T-helper 2 cell treated with Interferon-gamma antibody and Interleukin-4, amounts not matched to agents 100 ng/mL and 5 ng/mL, for 36 hours (primary cell): ENCODE data around the gene TMEM92. TPM values are rescaled to one million over a fixed set of nuclear protein-coding genes. Genes with fewer than 3 reads are reported as not detected.

Source experiments
- intact Hi-C: fragments of 100-400 bp; cut with micrococcal nuclease; formaldehyde crosslinking; loops from one replicate; pipeline ENCODE4 v1.15.1; 2023
- total RNA-seq: library from RNA; stranded (reverse); gene quantifications from 2 replicates; pipeline ENCODE4 v1.2.3, GENCODE V29; 2022

The TMEM92 gene
- total RNA-seq, 1 donor from 2014 or later, result 0.59 TPM

DNA sequence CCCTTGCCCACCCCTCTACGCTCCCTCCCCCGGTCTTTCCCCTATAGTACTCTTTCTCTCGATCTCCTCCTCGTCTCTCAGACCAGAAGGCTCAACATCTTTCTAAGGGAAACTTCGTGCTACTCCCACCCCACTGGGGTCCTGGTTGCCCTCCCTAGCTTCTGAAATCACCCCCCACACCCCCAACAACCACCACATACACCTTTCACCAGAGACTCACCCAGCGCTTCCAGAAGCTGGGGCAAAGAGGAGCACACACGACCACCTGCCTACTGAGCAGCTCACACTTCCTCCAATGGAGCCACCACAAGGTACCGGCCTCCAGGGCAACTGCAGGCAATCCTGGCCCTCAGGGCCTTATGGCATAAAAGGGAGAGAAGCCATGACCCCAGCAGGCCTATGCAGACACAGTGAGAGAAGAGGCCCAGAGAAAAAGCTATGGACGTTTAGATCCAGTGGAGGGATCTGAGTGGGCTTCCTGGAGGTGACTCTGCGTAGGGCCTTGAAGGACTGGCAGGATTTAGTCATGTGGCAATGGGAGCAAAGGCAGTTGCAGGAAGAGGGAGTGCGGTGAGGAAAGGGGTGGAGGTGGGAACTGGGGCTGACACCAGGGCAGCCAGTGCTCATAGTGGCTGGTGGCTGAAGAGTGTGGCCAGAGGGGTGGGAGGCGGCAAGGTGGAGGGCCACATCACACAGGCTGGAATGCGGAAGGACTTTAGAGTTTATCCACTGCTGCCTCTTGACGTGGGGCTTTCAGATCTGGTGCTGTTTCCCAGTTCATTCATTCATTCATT, 12.1 kb upstream of the TMEM92 start:
- intact Hi-C loops, result no loop called here

DNA sequence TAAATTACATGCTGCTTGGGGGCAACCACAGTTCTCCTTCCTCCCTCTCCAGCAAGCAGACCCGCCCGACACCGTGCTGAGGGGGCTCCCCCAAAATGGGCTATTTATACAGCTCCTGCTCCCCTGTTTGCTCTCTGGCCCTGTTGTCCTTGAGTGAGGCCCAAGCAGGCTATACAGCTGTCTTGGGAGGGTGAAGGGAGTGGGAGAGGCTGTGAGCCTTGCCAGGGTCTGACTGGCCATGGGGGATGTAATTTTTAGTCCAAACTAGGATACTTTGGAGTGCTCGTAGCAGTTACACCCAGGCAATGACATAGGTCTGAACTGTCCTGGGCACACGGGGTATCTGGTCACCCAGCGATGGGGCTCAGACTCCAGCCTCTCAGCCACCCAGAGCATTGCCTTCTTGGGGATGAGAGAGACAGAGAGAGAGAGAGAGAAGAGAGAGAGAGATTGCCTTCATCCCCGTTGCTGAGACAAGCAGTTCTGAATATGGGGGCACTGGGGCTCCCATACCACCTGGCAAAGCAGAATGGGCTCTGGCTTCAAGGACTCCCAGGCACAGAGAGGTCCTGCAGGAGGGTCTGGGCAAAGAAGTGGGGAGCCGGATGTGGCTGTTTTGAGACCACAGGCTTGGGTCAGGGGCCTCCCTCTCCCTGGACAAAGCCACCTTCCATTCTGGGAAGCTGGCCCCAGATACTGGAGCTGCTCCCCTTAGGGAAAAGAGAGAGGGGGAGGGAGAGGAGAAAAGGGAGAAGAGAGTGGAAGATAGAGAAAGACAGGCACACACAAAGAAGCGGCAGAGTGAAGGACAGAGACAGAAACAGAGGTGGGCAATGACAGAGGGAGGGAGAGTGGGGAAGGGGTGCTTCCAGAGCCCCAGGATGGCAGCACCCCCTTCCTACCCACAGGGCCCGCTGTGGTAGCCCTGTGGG, 10.7 kb upstream of the TMEM92 start:
- intact Hi-C loops, result no loop called here

DNA sequence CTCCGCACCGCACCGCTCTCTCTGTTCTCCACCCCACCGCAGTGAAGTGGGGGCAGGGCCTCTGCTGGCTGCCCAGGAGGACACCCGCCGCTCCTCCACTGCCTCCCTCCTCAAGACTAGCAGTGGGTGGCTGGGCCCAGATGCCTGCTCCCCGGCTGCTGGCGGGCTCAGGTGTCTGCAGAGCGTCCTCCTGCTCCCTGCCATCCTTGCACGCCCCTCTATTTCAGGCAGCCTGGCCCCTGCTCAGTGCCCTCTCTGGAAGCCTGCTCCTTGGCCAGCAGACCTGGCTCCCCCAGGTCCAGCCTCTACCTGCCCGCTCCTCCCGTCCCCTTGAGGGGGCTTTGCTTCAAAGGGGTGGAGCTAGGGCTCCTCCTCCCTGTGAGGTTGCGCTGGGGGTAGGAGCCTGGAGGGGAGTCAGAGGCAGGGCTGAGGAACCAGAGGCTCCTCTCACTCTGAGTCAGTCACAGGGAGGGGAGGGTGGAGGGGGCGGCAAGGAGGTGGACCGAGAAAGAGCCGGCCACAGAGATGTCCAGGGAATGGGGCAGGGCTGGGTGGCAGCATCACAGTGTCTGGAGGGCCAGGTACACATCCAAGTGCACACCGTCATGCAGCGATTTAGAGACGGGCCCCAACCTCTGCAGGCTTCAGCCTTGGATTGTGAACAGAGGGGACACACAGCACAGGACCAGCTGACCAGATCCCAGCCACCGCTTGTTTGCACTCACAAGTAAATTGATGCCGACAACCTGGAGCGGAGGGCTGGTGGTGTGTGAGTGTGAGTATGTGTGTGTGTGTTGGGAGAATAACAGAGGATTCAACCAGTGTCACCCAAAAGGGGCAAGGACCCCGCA, 9.8 kb upstream of the TMEM92 start:
- intact Hi-C loops, result no loop called here

DNA sequence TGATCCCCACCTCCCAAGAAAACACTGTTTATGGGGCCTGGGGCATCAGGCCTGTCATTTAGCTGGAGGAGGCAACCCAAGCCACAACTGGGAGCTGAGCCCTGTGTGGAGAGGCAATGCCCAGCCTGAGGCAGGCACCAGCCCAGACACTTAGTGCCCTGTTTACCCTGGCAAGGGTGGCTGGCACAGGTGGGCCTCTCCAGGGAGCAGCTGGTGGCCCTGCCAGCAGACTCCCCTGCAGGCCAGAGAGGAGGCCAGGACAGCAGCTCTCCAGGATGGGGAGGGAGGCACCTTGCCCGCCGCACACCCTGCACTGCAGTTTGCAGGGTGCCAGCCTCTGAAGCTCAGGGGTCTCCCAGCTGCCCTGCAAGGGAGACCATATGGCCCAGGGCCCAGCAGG, 9.1 kb upstream of the TMEM92 start:
- intact Hi-C loops, result no loop called here

DNA sequence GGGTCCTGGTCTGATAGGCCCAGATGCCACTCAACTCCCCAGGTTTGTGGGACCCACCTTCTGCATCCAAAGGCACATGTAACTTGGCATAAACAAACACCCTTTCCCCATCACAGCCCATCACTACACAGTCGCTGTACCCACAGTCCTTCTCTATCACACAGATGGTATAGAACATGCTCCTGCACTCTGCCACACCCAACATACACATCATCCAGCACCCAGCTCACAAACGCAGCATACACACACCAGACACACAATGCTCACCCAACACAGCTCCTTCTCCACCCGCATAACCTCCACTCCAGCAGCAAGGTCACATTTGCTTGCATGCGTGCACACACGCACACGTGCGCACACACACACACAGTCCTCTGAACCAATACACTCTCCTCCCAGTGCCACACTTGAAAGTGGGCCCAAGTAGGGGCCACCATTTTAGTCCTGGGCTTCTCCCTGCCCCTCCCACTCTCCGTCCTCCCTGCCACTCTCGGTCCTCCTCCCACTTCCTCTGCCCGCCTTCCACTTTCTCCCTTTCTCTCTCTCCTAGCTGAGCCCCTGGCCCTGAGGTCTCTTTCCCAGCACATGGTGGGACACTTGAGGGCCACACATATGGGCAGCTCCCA, 8.5 kb upstream of the TMEM92 start:
- intact Hi-C loops, result no loop called here

DNA sequence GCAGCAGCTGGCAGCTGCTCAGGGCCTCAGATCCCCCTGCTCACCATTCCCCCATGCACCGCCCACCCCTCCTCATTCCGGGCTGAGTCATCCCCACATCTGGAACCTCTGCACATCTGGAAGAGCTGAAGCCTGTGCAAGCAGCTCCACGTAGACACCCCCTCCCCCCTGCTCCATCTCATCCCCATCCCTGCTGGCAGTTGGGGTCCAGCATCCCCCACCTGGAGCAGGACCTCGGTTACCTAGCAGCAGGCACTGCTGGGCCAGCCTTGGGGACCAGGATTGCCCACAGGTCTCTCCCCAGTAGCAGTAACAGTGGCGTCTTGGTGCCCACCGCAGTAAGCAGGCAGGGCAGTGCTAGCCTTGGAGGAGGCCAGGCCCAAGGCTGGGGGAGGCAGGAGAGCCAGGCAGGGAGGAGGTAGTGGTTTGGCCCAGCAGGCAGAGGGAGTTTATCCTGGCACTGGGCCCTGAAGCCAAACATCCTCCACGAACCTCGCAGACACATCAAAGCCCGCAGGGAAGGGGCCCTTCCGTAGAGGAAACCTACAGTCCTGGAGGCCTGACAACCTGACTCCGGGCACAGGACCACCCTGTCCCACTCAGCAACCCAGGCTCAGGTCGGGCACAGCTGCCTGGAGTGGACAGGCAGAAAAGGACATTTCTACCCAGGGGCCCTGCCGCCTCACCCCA, 7.7 kb upstream of the TMEM92 start:
- intact Hi-C loops, result no loop called here

DNA sequence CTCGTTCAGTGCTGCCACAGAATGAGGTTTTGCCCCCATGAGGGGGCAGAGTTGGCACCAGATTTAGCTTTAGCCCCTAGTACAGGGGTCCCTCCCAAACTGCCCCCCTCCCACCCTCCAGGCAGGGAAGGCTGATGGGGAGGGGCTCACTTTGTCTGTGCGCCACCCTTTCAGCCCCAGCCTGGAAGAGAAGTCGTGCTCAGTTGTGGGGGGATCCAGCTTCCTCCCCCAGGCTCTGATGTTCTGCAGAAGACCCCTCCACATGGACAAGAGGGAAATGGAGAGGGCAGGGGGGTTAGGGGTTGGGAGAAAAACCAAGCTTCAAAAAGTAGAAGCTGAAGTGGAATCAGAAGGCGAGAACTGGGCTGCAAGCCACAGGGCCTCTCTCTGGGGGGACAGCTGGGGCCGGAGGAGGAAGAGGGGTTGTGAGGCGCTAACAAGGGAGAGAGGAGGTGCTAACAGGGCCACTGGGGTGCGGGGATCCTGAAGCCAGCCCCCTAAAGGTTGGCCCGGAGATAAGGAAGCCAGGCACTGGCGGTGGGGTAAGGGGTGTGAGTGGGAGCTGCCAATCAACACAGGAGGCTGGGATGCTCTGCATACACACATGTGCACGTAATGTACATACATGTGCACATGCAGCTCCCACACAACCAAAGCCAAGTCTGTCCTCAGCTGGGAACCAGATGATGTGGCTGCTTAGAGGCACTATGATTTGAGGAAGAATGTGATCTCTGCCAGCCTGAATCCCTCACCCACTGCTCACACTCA, 7.0 kb upstream of the TMEM92 start:
- intact Hi-C loops, result no loop called here

DNA sequence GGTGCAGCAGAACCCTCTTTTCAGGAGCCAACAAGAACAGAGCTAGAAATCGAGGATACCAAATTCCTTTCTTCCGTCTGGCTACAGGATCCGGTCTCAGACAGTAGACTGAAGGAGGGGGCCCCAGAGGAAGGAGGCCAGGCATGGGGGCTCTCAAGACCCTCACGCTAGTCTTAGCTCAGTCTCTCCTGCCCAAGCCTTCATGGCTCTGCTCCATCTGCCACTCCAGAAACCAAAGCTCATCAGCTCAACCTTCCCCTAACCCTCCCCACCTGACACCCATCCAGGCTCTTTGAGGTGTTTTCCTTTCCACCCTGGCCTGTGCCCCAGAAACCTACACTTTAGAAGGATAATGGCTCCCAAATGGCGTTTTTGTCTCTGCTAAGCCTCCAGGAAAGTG, 6.2 kb upstream of the TMEM92 start:
- intact Hi-C loops, result no loop called here

DNA sequence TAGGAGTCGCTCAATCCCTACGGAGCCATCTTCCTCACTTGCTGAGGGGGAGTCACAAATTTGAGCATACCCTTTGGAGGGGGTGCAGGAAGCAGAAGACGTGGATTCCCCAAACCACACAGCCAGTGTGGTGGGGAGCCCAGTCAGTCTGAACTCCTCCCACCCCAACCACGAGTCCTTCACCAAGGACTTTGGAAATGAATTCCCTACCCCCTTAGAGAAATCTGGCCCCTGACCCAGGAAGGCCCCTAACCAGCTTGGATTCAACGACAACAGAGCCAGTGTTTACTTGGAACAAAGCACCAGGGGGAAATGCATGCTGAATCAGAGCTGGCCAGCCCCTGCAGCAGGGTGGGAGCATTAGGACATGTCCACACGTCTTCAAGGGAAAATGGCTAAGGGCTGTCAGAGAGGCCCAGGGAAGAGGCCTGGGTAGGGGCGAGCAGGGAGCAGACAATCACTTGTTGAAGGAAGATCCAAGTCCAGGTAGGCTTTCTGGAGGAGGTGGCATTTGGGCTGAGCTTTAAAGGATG, 5.5 kb upstream of the TMEM92 start:
- intact Hi-C loops, result no loop called here

DNA sequence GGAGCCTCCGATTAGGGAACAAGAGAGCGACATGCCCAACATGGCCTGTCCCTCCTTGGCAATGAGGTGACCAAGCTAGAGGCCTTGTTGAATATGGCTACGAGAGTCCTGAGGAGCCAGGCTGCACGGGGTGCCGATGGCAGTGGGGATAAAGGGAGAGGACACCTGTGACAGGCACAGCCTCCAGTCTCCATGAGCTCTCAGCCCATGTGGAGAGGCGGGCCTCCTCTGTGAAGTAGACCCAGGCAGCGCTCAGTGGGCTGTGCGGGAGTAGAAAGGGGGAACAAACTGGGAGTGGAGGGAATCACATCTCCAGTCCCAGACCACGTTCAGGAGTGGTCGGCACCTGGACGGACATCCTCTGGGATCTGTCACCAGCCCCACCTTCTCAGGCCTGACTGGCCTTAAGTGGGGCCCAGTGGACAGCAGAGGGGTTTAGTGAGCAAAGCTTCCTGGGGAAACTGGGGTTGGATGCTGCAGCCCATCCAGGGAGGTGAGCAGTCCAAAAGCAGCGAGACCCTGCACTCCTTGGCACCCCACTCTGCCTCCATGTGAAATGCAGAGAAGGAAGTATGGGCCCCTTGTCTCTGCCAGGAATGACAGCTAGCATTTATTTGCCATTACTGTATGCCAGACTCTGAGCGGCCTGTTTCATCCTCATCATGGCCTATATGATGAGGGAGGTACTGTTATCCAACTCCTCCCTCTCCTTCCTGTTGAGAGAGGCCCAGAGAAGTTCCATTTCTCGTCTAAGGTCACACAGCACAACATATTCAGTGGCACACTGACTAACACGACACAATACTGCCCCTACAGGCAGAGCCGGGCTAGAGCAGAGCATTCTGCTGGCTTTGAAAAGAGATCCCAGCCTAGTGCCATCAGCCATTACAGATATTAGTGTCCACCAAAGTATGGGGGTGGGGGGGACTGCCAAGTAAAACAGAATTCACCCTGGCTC, 4.5 kb upstream of the TMEM92 start:
- intact Hi-C loops, result loop anchor here (1.0 to 10.0 kb wide), 2 partner anchors 69 to 155 kb away; no protein-coding TSS in a partner anchor

DNA sequence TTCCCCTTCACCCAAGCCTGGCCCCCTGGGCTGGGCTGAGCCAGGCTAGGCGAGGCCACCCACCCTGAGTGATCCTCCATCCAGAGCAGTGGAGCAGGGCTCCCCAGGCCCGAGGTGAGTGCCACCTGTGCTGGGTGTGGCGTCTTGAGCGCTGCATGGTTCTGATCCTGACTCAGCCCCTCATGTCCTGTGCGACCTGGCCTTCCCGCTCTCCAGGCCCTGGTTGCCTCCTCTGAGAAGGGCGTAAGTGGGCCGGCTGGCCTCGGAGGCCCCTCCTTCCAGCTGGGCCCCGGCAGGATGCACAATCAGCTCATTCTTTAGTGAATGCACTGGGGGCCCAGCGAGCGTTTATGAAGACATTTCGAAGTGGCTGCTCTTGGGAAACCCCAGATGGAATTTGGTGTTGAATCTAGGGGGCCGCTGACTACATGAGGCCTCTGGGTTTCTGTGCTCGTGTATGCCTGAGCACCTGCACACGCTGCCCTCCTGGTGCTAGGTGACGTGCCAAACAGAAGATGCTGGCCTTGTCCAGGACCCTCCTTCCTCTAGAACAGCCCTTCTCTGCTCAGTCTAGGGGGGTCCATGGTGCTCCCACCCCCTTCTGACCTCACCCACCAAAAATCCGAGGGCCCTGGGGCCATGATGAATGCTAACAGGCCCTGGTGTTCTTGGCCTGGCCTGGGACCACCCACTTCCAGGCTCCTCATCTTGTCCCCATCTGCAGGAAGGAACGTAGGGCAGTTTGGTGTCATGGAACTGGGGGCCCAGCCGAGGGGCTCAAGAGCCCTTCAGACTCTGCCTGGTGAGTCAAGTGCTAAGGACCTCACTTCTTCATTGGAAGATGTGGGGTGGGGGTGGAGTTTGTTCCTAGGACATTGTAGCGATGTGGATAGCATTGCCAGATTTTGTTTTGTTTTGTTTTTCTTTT, 3.6 kb upstream of the TMEM92 start:
- intact Hi-C loops, result loop anchor here (1.0 to 10.0 kb wide), 2 partner anchors 70 to 156 kb away; no protein-coding TSS in a partner anchor

DNA sequence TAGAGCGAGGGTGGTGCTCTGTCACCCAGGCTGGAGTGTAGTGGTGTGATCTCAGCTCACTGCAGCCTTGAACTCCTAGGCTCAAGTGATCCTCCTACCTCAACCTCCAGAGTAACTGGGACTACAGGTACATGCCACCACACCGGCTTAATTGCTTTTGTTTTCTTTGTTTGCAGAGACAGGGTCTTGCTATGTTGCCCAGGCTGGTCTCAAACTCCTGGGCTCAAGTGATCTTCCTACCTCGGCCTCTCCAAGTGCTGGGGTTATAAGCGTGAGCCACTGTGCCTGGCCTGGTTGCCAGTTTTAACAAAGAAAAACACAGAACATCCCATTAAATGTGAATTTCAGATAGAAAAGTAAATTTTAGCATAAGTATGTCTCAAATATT, 2.9 kb upstream of the TMEM92 start:
- intact Hi-C loops, result loop anchor here (10.0 kb wide), 1 partner anchor 157 kb away; no protein-coding TSS in a partner anchor

DNA sequence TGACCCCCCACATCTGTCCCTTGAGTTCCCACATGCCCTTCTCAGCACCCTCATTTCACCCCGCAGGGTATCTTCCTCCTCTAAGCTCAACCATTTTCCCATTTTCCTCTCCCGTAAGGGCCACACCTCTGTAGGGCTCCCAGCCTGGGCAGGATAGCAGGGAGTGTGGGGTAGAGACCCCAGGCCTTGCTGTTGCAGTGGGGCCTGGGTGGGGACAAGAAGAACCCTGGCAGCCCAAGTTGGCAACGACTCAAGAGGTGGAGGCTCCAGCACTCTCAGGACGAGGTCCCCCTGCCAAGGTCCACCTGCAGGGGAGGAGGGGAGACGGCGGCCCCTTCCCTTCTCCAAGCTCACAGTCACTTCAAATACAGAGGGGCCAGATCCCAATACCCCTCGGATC, 2.0 kb upstream of the TMEM92 start:
- intact Hi-C loops, result loop anchor here (10.0 kb wide), 1 partner anchor 157 kb away; no protein-coding TSS in a partner anchor

DNA sequence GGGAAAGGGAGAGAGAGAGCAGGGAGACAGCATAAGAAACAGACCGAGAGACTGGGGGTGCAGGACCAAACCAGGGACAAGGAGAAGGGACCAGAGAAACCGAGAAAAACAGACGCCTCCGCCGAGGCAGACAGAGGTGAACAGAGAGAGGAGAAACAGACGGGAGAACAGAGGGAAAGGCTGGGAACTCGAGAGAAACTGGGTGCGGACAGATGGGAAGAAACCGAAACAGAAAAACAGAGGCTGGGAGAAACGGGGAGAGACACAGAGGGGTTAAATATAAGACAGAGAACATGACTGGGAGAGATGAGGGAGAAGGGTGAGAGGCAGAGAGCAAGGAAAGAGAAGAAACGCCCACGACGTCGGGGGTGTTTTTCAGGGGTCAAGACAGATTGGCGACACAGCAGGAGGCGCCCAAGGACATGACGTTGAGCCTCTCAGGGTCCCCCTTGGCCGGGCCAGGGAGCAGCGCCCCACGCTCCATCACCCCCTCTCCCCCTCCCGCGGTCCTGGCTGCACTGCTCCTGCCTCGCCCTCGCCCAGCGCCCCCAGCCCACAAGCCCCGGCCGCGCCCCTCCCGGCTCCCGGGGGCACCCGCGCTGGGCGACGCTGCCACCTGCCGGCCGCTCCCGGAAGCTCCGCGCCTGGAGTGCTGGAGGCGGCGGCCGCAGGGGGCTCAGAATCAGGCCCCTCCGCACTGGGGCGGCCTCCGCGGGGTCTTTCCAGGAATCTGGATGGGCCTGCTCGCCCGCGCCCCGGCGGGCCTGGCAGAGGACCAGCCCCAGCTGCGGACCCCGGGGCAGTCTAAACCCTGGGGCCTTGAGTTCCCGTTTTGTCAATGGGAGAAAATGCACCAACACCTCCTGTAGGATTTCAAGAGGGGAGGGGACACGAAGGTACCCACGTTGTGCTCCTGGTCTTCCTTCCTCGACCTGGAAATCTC, 1.3 kb upstream of the TMEM92 start:
- intact Hi-C loops, result loop anchor here (1.0 to 10.0 kb wide), 3 partner anchors 24 to 158 kb away; no protein-coding TSS in a partner anchor

DNA sequence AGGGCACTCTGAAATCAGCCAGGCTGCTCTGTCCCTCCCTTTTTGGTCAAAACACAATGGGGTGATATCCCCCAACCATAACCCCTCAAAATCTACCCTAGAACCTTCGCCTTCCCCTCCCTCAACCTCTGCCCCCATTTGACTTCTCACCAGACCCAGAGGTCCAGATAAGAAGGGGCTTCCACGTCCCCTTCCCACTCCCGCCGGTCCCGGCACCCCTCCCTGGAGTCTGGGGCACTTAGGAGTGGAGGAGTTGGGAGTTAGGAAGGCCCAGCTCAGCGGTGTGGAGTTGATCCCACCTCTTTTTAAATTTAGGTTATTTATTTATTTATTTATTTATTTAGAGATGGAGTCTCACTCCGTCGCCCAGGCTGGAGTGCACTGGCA, 619 bp upstream of the TMEM92 start:
- intact Hi-C loops, result loop anchor here (1.0 to 10.0 kb wide), 3 partner anchors 24 to 159 kb away; no protein-coding TSS in a partner anchor

DNA sequence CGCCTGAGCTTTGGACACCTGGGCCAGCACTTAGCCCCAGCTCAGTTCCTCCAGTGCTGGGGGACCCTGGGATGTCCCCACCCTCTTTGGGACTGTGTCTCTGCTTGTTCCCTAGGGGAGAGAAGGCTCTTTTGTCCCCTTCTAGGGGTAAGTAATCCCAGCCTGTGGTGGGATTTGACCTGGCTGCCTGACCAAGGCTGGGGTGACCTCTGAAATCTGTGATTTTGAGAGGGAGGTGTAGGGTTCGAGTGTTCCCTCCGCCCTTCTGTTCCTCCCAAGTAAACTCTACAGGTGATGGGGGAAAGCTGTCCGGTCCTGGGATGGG, 593 bp downstream of the TMEM92 start:
- intact Hi-C loops, result loop anchor here (10.0 kb wide), 1 partner anchor 160 kb away; no protein-coding TSS in a partner anchor
